ENCODE results near the gene CCDC9.
"Not testable (repeated sequence)": the region's sequence is repeated elsewhere in the genome, so short reads cannot be mapped to it uniquely, and the experiment has no call there.

The CCDC9 gene

GRCh38 chr19:47258434-47258833 is 2.1 kb downstream of the CCDC9 start:
- Histone ChIP-seq H3K36me3 (replicated peaks) (peaks cover 24% of the 10 kb centered on the region), H3K27me3 (replicated peaks) (no peaks in the 10 kb centered on the region), H3K4me3 (ENCODE audit: low read depth, low read length) (peak overlapping the region; percentile 64), H3K27ac (no peak overlapping the region)
- DNase-seq = no peak
- no peak for TF ChIP-seq CTCF (IDR thresholded peaks at IDR 0.05; ENCODE audit: low read depth, low read length, missing control alignments)
- in situ Hi-C loops (cut with HindIII; ENCODE audit: low pct_ligation_motif_present, low sequenced_read_pairs) = no loop called here

- Histone ChIP-seq H3K27me3 (replicated peaks) (no peaks in the 10 kb centered on the region), H3K27ac (no peak overlapping the region), H3K4me3 (ENCODE audit: low read depth, low read length) (no peak overlapping the region), H3K36me3 (replicated peaks) (peaks cover 24% of the 10 kb centered on the region)
- no peak for TF ChIP-seq CTCF (IDR thresholded peaks at IDR 0.05; ENCODE audit: low read depth, low read length, missing control alignments)
- no peak for DNase-seq
- in situ Hi-C loops (cut with HindIII; ENCODE audit: low pct_ligation_motif_present, low sequenced_read_pairs) = no loop called here
Measured at GRCh38 chr19:47258895-47259555, 2.7 kb downstream of the CCDC9 start.

GRCh38 chr19:47260476-47260875 is 4.2 kb downstream of the CCDC9 start:
- TF ChIP-seq CTCF (IDR thresholded peaks at IDR 0.05; ENCODE audit: low read depth, low read length, missing control alignments) = no peak
- peaks cover 39% of the 10 kb centered on the region for H3K36me3 ChIP-seq (replicated peaks)
- no peak for DNase-seq
- H3K27me3 ChIP-seq (replicated peaks) = no peaks in the 10 kb centered on the region
- H3K4me3 ChIP-seq (ENCODE audit: low read depth, low read length) = no peak overlapping the region
- in situ Hi-C loops (cut with HindIII; ENCODE audit: low pct_ligation_motif_present, low sequenced_read_pairs) = no loop called here
- no peak overlapping the region for H3K27ac ChIP-seq

GRCh38 chr19:47261946-47262793 is 5.8 kb downstream of the CCDC9 start:
- in situ Hi-C loops (cut with HindIII; ENCODE audit: low pct_ligation_motif_present, low sequenced_read_pairs); H3K27ac ChIP-seq; DNase-seq; H3K4me3 ChIP-seq (ENCODE audit: low read depth, low read length); H3K27me3 ChIP-seq (replicated peaks): not testable (repeated sequence)
- H3K36me3 ChIP-seq (replicated peaks) = peaks cover 47% of the 10 kb centered on the region

GRCh38 chr19:47264629-47265028 is 8.3 kb downstream of the CCDC9 start:
- in situ Hi-C loops (cut with HindIII; ENCODE audit: low pct_ligation_motif_present, low sequenced_read_pairs) = no loop called here
- H3K36me3 ChIP-seq (replicated peaks) = peaks cover 56% of the 10 kb centered on the region
- no peak for DNase-seq
- no peak overlapping the region for H3K27ac ChIP-seq
- no peak overlapping the region for H3K4me3 ChIP-seq (ENCODE audit: low read depth, low read length)
- TF ChIP-seq CTCF (IDR thresholded peaks at IDR 0.05; ENCODE audit: low read depth, low read length, missing control alignments) = no peak
- no peaks in the 10 kb centered on the region for H3K27me3 ChIP-seq (replicated peaks)

- in situ Hi-C loops (cut with HindIII; ENCODE audit: low pct_ligation_motif_present, low sequenced_read_pairs) = no loop called here
- no peak for DNase-seq
- Histone ChIP-seq H3K27me3 (replicated peaks) (no peaks in the 10 kb centered on the region), H3K27ac (no peak overlapping the region), H3K4me3 (ENCODE audit: low read depth, low read length) (no peak overlapping the region), H3K36me3 (replicated peaks) (peaks cover 57% of the 10 kb centered on the region)
- TF ChIP-seq CTCF (IDR thresholded peaks at IDR 0.05; ENCODE audit: low read depth, low read length, missing control alignments) = no peak
Measured at GRCh38 chr19:47266401-47266941, 10.1 kb downstream of the CCDC9 start.
